ENCODE measurements around the gene APOL1.

- TF ChIP-seq CTCF (IDR thresholded peaks at IDR 0.05; ENCODE audit: borderline replicate concordance, extremely low read depth, low read length, poor library complexity, severe bottlenecking) (no peak), EZH2 (IDR thresholded peaks at IDR 0.05; ENCODE audit: borderline replicate concordance, low read depth, low read length, severe bottlenecking) (no peak)
These were observed 8.9 kb upstream of the APOL1 start for GRCh38 chr22:36243986-36244385.
